ENCODE data around the gene UGT8.

DNA sequence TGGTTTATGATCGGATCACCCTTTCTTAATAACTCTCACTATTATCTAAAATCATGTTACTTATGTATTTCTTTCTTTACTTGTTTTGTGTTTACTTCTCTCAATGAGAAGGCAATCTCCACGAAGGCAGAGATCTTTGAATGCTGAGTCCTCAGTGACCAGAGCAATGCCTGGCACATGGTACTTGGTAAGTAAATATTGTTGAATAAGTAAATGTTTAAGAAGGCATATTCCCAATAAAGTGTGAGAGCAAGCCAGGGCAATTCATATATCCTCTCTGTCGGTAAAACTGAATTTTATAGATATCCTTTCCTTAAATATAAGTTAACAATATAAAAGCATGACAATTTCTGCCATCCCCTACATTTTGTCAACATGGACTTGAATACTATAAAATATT is 94.4 kb downstream of the UGT8 start:
- TF ChIP-seq, protein P1, sequence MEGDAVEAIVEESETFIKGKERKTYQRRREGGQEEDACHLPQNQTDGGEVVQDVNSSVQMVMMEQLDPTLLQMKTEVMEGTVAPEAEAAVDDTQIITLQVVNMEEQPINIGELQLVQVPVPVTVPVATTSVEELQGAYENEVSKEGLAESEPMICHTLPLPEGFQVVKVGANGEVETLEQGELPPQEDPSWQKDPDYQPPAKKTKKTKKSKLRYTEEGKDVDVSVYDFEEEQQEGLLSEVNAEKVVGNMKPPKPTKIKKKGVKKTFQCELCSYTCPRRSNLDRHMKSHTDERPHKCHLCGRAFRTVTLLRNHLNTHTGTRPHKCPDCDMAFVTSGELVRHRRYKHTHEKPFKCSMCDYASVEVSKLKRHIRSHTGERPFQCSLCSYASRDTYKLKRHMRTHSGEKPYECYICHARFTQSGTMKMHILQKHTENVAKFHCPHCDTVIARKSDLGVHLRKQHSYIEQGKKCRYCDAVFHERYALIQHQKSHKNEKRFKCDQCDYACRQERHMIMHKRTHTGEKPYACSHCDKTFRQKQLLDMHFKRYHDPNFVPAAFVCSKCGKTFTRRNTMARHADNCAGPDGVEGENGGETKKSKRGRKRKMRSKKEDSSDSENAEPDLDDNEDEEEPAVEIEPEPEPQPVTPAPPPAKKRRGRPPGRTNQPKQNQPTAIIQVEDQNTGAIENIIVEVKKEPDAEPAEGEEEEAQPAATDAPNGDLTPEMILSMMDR (IDR thresholded peaks at IDR 0.05; ENCODE audit: low read length), result no peak
- TF ChIP-seq EZH2 (IDR thresholded peaks at IDR 0.05; ENCODE audit: borderline replicate concordance, low read length), result no peak
